Left renal pelvis (tissue), 4 donors: Measurements from ENCODE around the gene NEXN. TPM values are rescaled to one million over a fixed set of nuclear protein-coding genes. Genes with fewer than 3 reads are reported as not detected.

Experiments
- polyA plus RNA-seq, 4 donors: library from polyadenylated mRNA; unstranded; fragments of 120-200 nt; gene quantifications; one replicate each; pipeline ENCODE4 v1.2.1, GENCODE V29; 2013; ENCODE audit not compliant: insufficient read length in 4 of 4

NEXN gene
- polyA plus RNA-seq, 4 donors, result 13.4 to 17.9 (median 14.5) TPM

Other genes starting within 250 kb of the NEXN start
- gene ZZZ3, start 206.0 kb upstream of the NEXN start, polyA plus RNA-seq, result 10 to 100 TPM; 49.4 to 73.7 (median 65.4) TPM
- gene USP33, start 128.8 kb upstream of the NEXN start, polyA plus RNA-seq, result 10 to 100 TPM; 72.2 to 99.4 (median 85.0) TPM
- 10 to 100 TPM; 20.5 to 22.1 (median 20.6) TPM for gene MIGA1, start 109.0 kb upstream of the NEXN start, polyA plus RNA-seq
- 100 to 1,000 TPM; 229 to 385 (median 343) TPM for gene FUBP1, start 90.4 kb downstream of the NEXN start, polyA plus RNA-seq
- 10 to 100 TPM; 38.2 to 46.3 (median 42.3) TPM for gene DNAJB4, start 116.3 kb downstream of the NEXN start, polyA plus RNA-seq
- 10 to 100 TPM in 3 of 4 donors, 1 to 10 TPM in 1; 1.2 to 18.7 (median 15.4) TPM for gene GIPC2, start 157.3 kb downstream of the NEXN start, polyA plus RNA-seq